T-helper 2 cell (primary cell): ENCODE data around the gene ARL5C.

ENCODE experiments used
- DNase-seq, 5 experiments: peaks; one replicate each; pipeline versions ENCODE4 v3.0.0 to v3.0.0-alpha.2; 2012 to 2022
- total RNA-seq, 2 donors: gene quantifications; one replicate each; lab custom pipeline; 2026; lab: John Stamatoyannopoulos, UW

ARL5C gene
- total RNA-seq, result 0 to 0.07 reads per million in 2 donors

GRCh38 chr17:39165841-39166349 lies at the start of gene ARL5C:
Gene ARL5C (minus strand): TSS chr17:39166161. CDS start chr17:39165760, 401 bp downstream.
- no peak for DNase-seq

- no peak for DNase-seq
Observed at GRCh38 chr17:39213852-39214251, 47.9 kb upstream of the ARL5C start.

- DNase-seq, result no peak
Observed at GRCh38 chr17:39212841-39213480, 47.0 kb upstream of the ARL5C start.

GRCh38 chr17:39212195-39212810 lies 46.3 kb upstream of the ARL5C start:
- DNase-seq, result no peak

- DNase-seq, result no peak
Observed at GRCh38 chr17:39210093-39210434, 44.1 kb upstream of the ARL5C start.

- DNase-seq, result peak; percentile 36 to 68 (median 58)
Observed at GRCh38 chr17:39209317-39210092, 43.5 kb upstream of the ARL5C start.

GRCh38 chr17:39208893-39209292 lies 42.9 kb upstream of the ARL5C start:
- DNase-seq, result no peak

- no peak for DNase-seq
Observed at GRCh38 chr17:39208136-39208535, 42.2 kb upstream of the ARL5C start.

GRCh38 chr17:39205112-39205526 lies 39.2 kb upstream of the ARL5C start:
- DNase-seq, result no peak

GRCh38 chr17:39204245-39204644 lies 38.3 kb upstream of the ARL5C start:
- no peak for DNase-seq

- DNase-seq, result no peak
Observed at GRCh38 chr17:39200957-39201510, 35.1 kb upstream of the ARL5C start.

- peak; percentile 57 to 85 (median 77) for DNase-seq
Observed at GRCh38 chr17:39200070-39200879, 34.3 kb upstream of the ARL5C start, which contains the start of gene RPL19. Gene RPL19 (plus strand): TSS chr17:39200283. CDS start chr17:39200345, 62 bp downstream.

- peak; percentile 58 to 95 (median 83) for DNase-seq
Observed at GRCh38 chr17:39199820-39200069, 33.8 kb upstream of the ARL5C start.

GRCh38 chr17:39198186-39198566 lies 32.2 kb upstream of the ARL5C start:
- no peak for DNase-seq

- peak; percentile 50 to 80 (median 58) for DNase-seq
Observed at GRCh38 chr17:39197380-39198185, 31.6 kb upstream of the ARL5C start, which contains the start of gene CACNB1. Gene CACNB1 (minus strand): TSS chr17:39197669. CDS start chr17:39197495, 174 bp downstream.

- peak in 1 of 5 experiments; percentile 30 for DNase-seq
Observed at GRCh38 chr17:39196808-39197291, 30.9 kb upstream of the ARL5C start.

GRCh38 chr17:39196241-39196807 lies 30.4 kb upstream of the ARL5C start:
- DNase-seq, result no peak

GRCh38 chr17:39195568-39196160 lies 29.7 kb upstream of the ARL5C start:
- DNase-seq, result peak in 2 of 5 experiments; percentile 32 to 44

GRCh38 chr17:39194985-39195524 lies 29.1 kb upstream of the ARL5C start:
- no peak for DNase-seq
